Measurements from ENCODE around the gene CPZ.

- TF ChIP-seq CTCF (IDR thresholded peaks at IDR 0.05) (no peak), EZH2phosphoT487 (IDR thresholded peaks at IDR 0.05) (no peak)
Observed at GRCh38 chr4:8546766-8547107, 45.8 kb upstream of the CPZ start.
